Dermis microvascular lymphatic vessel endothelial cell (primary cell): ENCODE data around the gene TH. TPM values are rescaled to one million over a fixed set of nuclear protein-coding genes. Genes with fewer than 3 reads are reported as not detected.

ENCODE experiments used
- DNase-seq, 2 donors: peaks; one replicate each; pipeline versions ENCODE4 v3.0.0 to v3.0.0-alpha.2; 2010; ENCODE audit warnings: low read depth in 2 of 2
- total RNA-seq: library from RNA; depleted of rRNA; stranded (reverse); fragments of >200 nt; gene quantifications from 2 replicates; pipeline ENCODE4 v1.2.1, GENCODE V29; 2014

The TH gene
- total RNA-seq, 1 donor from 2014 or later = 0.13 TPM

DNA sequence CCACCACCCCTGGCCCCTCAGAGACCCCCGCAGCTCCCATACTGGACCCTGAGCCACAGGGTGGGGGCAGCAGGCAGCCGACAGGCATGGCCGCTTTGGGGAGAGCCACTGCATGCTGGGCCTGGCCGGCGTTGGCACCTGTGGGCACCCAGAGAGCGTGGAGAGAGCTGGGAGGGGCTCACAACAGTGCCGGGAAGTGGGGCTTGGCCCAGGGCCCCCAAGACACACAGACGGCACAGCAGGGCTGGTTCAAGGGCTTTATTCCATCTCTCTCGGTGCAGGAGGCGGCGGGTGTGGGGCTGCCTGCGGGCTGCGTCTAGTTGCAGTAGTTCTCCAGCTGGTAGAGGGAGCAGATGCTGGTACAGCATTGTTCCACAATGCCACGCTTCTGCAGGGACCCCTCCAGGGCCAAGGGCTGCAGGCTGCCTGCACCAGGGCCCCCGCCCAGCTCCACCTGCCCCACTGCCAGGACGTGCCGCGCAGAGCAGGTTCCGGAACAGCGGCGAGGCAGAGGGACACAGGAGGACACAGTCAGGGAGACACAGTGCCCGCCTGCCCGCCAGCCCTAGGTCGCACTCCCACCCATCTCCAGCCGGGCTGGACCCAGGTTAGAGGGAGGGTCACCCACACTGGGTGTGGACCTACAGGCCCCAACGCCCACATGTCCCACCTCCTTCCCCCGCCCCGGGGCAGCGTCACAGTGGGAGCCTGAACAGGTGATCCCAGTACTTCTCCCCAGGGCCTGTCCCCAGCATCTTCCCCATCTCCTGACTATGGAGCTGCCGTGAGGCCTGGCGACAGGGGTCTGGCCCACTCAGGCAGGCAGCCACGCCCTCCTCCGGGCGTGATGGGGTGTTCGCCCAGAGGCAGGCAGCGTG, 11.8 kb downstream of the TH start:
- DNase-seq = no peak

DNA sequence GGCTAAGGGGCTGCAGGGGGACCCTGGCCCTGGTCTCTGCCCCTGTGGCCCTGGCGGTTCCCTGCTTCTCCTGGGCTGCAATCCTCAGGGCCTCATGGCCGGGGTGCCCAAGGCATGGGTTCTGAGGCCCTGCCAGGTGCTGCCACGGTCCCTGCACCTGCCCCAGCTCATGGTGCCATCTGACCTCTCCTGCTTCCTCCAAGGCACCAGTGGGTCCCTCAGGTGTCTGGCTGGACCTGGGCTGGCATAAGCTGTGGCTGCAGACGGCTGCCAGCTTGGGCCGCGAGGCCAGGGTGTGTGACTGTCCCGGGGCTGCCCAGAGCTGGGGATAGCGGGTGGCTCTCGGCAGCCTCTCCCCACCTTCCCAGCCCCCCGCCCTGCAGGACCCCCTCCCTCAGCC, 12.6 kb downstream of the TH start:
- no peak for DNase-seq

DNA sequence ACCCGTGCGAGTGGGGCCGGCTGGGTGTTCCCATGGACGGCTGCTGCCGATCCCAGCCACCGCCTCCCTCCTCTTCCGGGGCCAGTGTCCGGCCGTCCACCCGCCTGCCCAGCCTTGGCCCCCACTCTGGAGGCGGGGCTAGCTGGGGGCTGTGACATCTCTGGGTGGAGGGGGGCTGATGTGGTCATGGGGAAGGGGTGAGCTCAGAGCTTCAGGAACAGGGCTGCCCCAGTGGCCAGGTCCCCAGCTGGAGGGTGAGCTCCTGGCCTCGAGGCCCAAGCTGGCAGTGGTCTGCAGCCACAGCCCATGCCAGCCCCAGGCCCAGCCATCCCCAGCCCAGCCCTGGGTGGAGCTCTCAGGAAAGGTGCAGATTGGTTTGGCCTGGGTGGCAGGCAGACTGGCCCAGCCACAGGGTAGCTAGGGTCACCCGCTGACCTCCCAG, 13.3 kb downstream of the TH start:
- no peak for DNase-seq

DNA sequence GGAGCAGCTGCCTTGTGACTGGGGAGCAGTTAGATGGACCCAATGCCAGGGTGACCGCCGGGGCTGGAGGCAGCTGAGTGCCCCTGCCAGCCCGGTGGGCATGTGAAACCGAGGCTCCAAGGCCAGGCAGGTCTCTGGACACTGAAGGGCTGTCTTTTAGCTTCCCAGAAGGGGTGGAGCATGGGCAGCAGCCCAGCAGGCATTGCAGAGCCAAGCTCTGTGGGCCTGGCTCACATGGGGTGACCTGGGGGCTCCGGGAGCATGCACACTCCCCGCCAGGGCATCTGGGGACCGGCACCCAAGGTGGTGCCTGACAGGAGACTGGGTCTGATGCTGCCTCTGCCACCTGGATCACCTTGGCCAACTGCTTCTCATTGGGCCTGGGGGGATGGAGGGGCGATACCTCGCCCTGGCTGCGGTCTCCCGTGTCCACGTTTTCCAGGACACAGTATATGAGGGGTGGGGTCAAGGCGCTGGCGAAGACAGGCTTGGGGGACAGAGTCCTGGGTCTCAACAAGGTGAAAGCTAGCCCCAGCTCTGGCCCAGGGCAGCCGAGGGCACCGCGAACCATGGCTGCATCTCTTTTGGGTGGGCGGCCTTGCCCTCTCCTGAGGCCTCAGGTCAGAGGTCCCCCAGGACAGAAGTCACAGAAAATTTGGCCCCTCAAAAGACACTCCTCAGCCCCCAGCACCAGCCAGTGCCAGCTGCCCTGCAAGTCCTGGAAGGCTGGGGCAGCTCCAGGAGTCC, 14.1 kb downstream of the TH start:
- no peak for DNase-seq

DNA sequence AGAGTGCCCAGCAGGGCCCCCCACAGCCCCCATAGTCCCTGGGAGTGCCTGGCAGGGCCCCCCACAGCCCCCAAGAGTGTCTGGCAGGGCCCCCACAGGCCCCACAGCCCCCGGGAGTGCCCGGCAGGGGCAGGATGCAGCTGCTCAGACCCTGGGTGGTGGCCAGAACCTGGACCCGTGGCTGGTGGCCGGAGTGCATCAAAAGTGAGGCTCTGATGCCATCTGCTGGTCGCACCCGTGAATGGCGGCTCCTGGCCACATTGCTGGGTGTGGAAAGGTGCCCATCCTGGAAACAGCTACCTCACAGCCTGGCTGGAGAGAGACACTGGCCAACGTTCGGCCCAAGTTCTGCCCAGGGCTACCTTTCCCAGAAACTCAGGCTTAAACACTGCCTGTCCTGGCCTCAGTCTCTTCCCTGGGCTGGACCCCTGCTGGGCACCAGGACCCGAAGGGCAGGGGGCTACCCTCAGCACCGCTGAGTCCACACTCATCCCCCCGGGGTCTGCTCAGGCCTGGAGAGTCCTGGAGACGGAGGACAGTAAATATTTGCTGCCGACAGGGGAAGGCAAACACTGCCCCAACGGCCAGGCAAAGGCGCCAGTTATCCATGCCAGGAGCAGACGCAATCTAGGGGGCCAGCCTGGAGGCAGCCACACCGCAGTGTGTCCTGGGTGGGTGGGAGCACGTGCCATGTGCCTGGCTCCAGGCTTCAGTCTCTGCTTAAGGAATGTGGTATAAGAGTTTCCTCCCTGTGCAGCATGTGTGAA, 15.0 kb downstream of the TH start:
- peak; percentile 34 to 58 for DNase-seq

DNA sequence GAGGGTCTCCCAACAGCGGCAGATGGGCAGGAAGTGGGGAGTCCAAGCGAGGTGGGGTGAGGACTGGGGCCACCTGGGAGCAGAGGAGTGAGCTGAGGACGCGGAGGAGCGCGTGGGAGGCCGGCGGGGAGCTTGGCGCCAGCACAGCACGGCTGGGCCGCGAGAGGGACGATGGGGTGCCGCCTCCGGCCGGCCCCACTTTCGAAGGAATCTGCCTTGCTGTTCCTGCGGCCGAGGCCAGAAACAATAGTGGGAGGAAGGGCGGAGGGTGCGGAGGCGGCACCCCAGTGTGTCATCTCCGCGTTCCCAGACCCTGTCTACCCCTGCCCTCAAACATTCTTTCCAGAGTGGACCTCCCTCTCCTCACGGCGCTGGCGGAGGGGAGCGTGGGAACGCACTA, 16.1 kb downstream of the TH start:
- DNase-seq = no peak

DNA sequence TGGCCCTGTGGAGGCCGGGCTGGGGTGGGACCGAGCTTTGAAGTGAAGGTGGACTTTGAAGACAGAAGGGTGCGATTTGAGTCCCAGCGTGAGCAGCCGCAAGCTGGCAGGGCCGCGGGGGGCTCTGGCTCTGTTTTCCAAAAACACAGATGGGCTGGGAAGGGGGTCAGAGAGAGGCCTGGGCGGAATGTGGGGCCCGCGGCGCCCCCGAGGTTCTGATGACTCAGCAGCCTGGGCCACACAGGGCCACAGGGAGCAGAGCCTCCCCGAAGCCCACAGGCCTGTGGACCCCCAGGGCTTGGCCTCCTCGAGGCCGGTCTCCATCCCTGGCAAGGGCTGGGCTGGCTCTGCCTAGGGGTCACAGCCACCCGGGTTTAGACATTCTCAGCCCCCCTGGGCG, 16.7 kb downstream of the TH start:
- no peak for DNase-seq

DNA sequence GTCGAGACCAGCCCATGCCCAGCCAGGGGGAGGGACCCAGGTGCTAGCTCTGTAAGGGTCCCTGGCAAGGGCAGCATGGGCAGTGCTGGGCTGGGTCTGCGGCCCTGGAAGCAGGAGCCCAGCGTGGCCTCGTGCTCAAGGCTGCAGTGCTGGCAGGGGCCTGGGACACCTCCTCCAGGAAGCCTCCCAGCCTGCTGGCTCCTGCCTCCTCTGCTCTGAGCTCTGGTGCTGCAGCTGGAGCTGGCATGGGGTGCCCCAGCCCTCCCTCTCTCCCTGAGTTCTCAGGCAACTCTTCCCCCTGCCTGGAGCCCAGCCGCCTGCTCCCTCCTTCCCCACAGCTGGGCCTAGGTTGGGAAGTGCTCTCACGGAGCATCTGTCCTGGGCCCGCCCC, 17.4 kb downstream of the TH start:
- no peak for DNase-seq

DNA sequence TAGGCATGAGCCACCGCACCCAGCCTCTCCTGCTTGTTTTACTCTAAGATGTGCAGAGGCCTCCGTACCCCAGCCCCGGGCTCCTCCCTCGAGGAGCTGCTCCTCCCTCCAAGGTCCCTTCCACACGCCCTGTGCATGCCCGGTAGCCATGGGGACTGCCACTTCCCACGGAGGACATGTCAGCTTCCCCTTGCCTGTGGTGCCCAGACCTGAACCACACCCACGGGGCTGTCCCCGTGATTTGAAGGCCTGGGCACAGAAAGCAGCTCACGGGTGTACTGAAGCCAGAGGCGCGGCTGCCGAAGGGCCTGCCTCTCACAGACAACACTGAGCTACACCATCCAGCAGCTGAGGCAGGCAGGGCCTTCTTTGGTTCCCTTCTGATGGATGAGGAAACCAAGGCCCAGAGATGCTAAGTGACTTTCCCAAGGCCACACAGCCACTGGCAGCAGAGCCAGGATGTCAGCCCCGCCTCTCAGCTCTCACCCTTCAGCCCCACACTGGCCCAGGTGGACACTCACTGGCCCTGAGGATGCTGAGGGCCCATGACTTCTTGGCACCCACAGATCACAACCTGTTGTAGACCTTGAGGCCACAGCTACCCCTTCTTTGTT, 17.9 kb downstream of the TH start:
- no peak for DNase-seq

DNA sequence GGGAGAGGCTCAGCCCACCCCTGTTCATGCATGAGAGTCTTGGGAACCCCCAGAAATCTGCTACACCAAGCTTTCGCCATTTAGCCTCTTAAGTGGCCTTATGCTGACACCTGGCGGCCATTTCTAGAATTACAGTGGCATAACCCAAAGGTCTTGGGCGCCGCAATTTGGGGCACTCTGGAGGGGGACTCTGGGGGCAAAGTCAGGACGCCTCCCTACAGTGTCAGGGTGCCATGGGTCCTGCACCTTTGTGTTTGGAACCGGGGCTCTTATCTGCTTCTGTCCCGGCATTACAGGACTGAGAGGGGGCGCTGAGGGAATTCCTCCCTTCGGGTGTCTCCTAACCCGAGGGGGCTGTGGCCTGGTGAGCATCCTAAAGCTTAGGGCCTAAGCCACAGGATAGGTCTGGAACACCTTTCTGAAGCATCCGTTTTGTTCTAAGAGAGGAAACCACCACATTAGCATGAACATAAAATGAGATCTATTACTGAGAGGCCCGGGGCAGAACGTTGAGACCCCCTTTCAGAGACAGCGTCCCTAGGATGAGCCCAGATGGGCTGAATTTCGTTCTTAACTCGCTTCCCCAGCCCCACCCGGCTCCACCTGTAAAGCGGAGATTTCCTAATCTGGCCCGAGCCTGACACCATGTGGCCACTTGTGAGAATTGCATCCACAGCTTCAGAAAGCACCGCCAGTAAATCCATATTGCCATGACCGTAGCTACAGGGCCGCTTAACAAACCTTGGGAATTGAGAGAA, 19.9 kb downstream of the TH start:
- peak; percentile 58 to 72 for DNase-seq

DNA sequence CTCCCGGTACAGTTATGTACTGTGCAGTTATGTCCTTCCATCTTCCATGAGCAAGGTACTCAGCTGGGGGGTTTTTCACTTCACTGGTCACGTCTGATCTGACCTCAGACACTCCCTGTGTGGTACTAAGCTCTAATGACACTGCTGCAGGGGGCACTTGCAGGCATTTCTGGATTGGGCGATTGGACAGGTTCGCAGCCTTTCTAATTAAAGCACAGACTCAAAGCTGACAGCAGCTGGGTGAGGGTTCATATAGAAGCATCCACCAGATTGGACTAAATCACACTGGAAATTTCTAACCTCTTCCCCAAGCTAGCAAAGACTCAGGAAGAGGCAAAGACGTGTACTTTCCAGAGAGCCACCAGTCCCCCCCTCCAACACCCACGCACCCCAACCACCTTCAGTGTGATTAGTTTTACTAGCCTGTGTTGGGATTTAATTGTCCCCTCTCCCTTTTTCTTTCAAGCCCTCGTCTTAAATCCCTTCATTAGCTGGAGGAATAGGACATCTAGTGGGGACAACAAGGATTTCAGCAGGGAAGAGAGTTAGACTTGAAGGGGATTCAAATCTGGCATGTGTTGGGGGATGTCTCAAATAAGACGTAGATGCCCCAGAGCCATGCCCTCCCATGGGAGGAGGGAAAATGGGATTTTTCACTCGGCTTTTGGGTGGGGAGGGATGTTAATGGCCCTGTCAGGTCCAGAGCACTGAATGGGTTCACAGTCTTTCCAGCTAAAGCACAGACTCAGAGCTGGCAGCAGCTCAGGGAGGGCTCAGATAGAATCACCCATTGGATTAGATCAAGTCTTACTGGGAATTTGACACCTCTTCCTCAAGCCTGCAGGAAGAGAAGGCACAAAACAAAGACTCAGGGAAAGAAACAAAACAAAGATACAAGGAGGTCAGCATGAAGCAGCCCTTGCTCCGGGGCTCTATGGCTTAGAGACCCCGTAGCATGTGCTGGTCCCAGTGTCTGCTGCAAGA, 21.5 kb downstream of the TH start:
- DNase-seq = peak; percentile 37 to 66

DNA sequence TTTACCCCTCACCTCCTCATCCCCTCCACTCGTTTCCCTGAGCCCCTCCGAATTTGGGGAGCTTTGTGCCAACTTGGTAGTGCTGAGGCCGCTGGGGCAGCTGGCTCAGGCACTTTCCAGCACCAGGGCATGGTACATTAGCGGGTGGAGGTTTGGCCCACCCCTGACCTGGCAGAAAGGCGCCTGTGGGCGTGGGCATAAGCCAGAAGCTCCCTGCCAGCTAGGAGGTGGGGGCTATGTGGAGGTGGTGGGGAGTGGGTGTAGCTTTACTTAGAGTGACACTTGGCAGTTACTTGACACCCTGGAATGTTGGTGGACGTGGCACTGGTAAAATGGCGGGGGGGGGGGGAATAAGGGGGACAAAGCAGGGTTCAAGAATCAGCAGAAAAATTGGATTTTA, 22.2 kb downstream of the TH start:
- no peak for DNase-seq

DNA sequence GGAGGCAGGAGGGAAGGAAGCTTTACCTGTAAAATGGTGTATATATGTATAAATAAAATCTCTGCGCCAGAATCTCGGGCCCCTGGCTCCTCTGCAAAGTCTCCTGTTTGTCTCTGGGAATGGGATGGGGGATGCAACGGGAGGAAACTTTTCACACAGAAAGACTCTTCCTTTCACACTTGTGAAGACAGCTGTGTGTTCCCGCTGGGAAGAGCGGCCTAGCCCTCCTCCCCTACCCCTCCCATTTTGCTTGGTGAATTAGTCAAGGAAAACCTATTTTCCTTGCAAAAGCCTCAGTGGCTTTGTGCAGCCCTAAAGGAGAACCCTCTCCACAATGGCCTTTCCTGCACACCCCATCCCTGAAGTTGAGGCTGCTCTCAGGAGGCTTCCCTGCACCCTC, 23.0 kb downstream of the TH start:
- DNase-seq = no peak

DNA sequence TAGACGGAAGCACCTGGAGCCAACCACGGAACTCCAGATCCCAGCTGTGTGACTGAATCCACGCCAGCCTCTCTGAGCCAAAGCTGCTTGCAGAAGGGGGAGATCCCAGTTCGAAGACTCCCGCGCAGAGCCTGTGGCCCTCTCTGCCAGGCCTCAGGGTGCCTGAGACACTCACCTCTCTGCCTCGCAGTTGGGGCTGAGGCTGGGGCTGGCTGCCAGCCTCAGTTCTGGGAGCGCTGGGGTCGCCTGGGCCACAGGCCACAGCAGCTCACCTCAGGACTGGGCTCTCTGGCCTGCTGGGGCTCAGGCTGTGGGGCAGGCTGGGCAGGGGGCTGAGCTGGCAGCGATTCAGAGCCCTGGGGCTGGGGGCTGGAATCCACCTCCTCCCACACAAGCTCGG, 24.2 kb downstream of the TH start:
- DNase-seq = no peak

DNA sequence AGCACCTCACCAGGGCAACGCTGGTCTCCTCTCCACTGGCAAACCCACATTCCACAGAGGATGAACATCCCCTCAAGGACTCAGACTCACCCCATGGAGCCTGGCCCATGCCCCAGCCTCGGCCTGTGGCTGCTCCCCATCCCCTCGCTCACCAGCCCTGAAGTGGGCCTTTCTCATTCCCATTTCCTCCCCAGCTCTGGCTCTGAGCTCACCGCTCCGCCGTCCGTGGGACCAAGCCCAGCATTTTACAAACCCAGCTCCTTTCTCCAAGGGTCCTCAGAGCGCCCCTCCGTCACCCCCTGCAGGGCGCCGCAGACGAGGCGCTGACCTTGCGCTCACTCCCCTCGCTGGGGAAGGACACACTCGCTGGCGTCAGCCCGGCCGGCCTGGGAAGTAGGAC, 25.6 kb downstream of the TH start:
- DNase-seq = no peak

DNA sequence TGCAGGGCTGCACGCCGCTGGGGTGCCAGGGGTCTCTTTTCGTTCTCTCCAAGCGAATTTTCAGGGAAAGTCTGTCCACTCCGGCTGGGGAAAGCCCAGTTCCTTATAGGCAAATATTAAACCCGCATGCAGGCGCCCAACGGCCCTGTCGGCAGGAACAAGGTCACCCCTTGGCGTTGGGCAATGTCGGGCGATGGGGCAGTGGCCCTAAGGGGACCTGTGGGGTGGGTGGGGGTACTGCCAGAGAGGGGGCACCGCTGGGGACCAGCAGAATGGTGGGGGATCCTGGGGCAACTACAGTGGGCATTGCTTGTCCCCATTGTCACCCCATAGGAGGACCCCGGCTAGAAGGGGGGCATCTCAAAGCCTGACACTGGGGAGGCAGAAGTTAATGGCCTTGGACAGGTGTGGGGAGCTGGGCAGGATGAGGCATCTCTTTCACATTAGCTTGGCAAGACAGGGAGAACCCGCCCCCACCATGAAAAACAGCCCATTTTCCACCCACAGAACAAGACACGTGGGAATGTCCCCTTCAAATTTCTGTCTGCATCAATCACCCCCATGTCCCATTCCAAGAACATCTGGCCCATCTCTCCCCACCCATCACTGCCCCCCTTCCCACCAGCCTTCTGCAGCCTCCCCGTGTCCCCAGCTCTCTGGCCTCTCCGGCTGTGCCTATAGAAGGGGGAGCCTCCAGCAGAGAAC, 26.9 kb downstream of the TH start:
- no peak for DNase-seq

DNA sequence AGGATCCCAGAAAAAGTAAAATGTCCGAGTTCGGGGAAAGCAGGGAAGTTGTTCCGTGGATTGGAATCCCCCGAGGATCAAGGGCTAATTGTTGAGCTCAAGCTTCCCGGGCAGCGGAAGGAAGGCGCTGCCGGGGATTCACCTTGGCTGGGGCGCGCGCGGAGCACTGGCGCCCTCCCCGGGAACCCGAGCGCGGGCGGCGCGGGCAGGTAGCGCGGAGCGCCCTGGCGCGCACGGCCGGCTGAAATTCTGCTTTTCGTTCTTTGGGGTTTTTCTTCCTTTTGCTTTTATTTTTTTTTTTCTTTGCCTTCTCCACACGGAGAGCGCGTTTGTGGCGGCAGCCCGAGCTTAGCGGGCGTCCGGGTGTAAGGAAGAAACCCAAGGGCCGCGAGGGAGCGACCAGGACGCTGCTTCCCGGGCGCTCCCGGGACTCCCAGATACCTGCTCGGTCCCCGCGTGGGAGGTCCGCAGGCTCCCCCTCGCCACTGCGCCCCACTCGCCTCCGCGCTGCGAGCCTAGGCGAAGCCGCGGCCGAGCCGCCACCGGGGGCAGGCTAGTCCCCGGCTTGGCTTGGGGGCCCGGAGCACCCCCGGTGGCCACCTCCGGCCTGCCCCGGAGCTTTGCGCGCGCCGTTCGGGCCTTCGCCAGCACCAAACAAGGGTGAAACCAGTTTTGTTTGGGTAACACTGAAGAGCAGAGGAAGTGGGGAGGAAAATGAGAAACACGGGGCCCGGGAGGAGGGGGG, 27.6 kb downstream of the TH start:
- DNase-seq = no peak

DNA sequence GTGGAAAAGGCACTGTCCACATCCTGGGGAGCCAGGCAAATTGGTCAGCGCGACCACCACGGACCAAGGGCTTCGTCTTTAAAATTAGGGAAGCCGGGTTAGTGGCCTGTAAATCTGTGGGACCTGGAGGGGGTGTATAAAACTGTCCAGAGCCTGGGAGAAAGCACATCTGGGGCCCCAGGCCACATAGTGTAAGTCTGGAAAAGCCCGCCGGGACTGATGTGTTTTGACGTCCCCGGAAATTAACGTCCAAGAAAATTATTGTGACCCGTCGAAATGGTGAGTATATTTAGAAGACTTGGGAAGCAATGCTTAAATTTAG, 28.2 kb downstream of the TH start:
- DNase-seq = no peak
